Measurements from ENCODE around the gene PGM3. TPM values are rescaled to one million over a fixed set of nuclear protein-coding genes. Genes with fewer than 3 reads are reported as not detected.

PGM3 gene
- total and polyA plus RNA-seq, 7 donors, result 6.5 to 18.0 (median 12.7) TPM

- H3K36me3 ChIP-seq (ENCODE audit: insufficient read depth in 1 of 2, low read depth in 1 of 2), result peaks cover 0 to 37% of the 10 kb centered on the region in 2 donors
- WGBS, 3 donors, result 21 to 28% (median 22%) methylated on average over 3 of the region's 3 CpGs
- no peaks in the 10 kb centered on the region for H3K9me3 ChIP-seq
- ATAC-seq, result peak in 1 of 4 donors; percentile 53
- DNase-seq, result no peak
- H3K4me3 ChIP-seq, result no peak overlapping the region
- intact Hi-C loops (cut with DNase I), result loop anchor here (2.0 to 5.0 kb wide), 2 partner anchors 290 to 293 kb away; partner anchors contain the start of gene PRSS35 (in 1 of the 2)
- H3K4me1 ChIP-seq, result no peaks in the 10 kb centered on the region
- no peak overlapping the region for H3K27ac ChIP-seq
- peak; percentile 54 for TF ChIP-seq CTCF (IDR thresholded peaks at IDR 0.05)
- H3K27me3 ChIP-seq (ENCODE audit: insufficient read depth in 3 of 3, low read length in 2 of 3), result no peaks in the 10 kb centered on the region
Measured at GRCh38 chr6:83221889-83222479, 28.9 kb upstream of the PGM3 start.

- no peak for TF ChIP-seq CTCF (IDR thresholded peaks at IDR 0.05)
- H3K27me3 ChIP-seq (ENCODE audit: insufficient read depth in 3 of 3, low read length in 2 of 3), result no peaks in the 10 kb centered on the region
- H3K36me3 ChIP-seq (ENCODE audit: insufficient read depth in 1 of 2, low read depth in 1 of 2), result peaks cover 0 to 36% of the 10 kb centered on the region in 2 donors
- DNase-seq (no peak), ATAC-seq (no peak)
- H3K4me1 ChIP-seq, result no peaks in the 10 kb centered on the region
- H3K4me3 ChIP-seq, result no peak overlapping the region
- intact Hi-C loops (cut with DNase I), result loop anchor here in 1 of 2 donors (5.0 kb wide), 1 partner anchor 291 kb away; the partner anchor contains the start of gene PRSS35
- WGBS, 3 donors, result 79 to 91% (median 82%) methylated on average over 1 of the region's 1 CpG
- no peaks in the 10 kb centered on the region for H3K9me3 ChIP-seq
- H3K27ac ChIP-seq, result no peak overlapping the region
Measured at GRCh38 chr6:83221276-83221675, 28.2 kb upstream of the PGM3 start.

- ATAC-seq, result peak in 1 of 4 donors; percentile 19
- peaks cover 0 to 46% of the 10 kb centered on the region in 2 donors for H3K36me3 ChIP-seq (ENCODE audit: insufficient read depth in 1 of 2, low read depth in 1 of 2)
- intact Hi-C loops (cut with DNase I), result loop anchor here in 1 of 2 donors (5.0 kb wide), 1 partner anchor 292 kb away; the partner anchor contains the start of gene PRSS35
- H3K27ac ChIP-seq, result no peak overlapping the region
- H3K9me3 ChIP-seq, result no peaks in the 10 kb centered on the region
- TF ChIP-seq CTCF (IDR thresholded peaks at IDR 0.05), result no peak
- H3K4me3 ChIP-seq, result no peak overlapping the region
- no peaks in the 10 kb centered on the region for H3K4me1 ChIP-seq
- no peak for DNase-seq
- no peaks in the 10 kb centered on the region for H3K27me3 ChIP-seq (ENCODE audit: insufficient read depth in 3 of 3, low read length in 2 of 3)
Measured at GRCh38 chr6:83220121-83220520, 27.1 kb upstream of the PGM3 start.

GRCh38 chr6:83218646-83219045, 25.6 kb upstream of the PGM3 start:
- no peak for DNase-seq
- TF ChIP-seq CTCF (IDR thresholded peaks at IDR 0.05), result no peak
- Histone ChIP-seq H3K4me3 (no peak overlapping the region), H3K27me3 (ENCODE audit: insufficient read depth in 3 of 3, low read length in 2 of 3) (no peaks in the 10 kb centered on the region), H3K4me1 (no peaks in the 10 kb centered on the region), H3K27ac (no peak overlapping the region), H3K36me3 (ENCODE audit: insufficient read depth in 1 of 2, low read depth in 1 of 2) (peaks cover 0 to 40% of the 10 kb centered on the region in 2 donors), H3K9me3 (no peaks in the 10 kb centered on the region)
- intact Hi-C loops (cut with DNase I), result no loop called here
- no peak for ATAC-seq
- 43 to 59% (median 55%) methylated on average over 3 of the region's 3 CpGs for WGBS, 3 donors

- no peak overlapping the region for H3K27ac ChIP-seq
- ATAC-seq (no peak), DNase-seq (no peak)
- H3K9me3 ChIP-seq, result no peaks in the 10 kb centered on the region
- TF ChIP-seq CTCF (IDR thresholded peaks at IDR 0.05), result no peak
- H3K36me3 ChIP-seq (ENCODE audit: insufficient read depth in 1 of 2, low read depth in 1 of 2), result peaks cover 0 to 32% of the 10 kb centered on the region in 2 donors
- intact Hi-C loops (cut with DNase I), result no loop called here
- H3K4me1 ChIP-seq, result no peaks in the 10 kb centered on the region
- H3K27me3 ChIP-seq (ENCODE audit: insufficient read depth in 3 of 3, low read length in 2 of 3), result no peaks in the 10 kb centered on the region
- no peak overlapping the region for H3K4me3 ChIP-seq
Measured at GRCh38 chr6:83216806-83217205, 23.7 kb upstream of the PGM3 start.

Data from psoas muscle (tissue), 8 donors.